ENCODE measurements around the gene PDE1A. TPM values are rescaled to one million over a fixed set of nuclear protein-coding genes. Genes with fewer than 3 reads are reported as not detected.

Gene PDE1A
- total RNA-seq, 4 donors from 2014 or later: 13.1 to 83.1 (median 27.3) TPM

DNA sequence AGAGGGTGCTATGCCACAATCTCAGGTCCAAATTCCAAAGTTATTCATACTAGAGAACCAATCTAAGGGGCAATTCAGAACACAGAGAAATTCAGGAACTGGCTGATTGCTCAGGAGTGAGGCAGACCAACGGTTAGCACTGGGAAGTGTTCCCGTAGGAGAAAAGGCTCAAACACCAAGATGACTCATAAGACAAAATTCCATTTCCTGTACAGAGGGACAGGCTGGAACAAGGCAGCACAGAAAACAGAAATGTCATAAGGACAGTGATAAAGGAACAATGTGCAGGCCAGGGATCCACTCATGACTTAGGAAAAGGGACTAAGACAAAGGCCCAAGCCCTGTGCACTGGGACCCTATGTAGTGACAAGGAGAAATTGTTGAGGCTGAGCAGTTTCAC is 54.2 kb downstream of the PDE1A start:
- no peaks in the 10 kb centered on the region for H3K36me3 ChIP-seq
- H3K4me3 ChIP-seq: no peak overlapping the region
- H3K27ac ChIP-seq: peak overlapping the region; percentile 58 to 68
- H3K9me3 ChIP-seq: peaks cover 0 to 3% of the 10 kb centered on the region in 2 donors
- no peaks in the 10 kb centered on the region for H3K27me3 ChIP-seq
- peak; percentile 29 to 41 for DNase-seq
- no peaks in the 10 kb centered on the region for H3K4me1 ChIP-seq
- intact Hi-C loops (cut with DNase I; ENCODE audit: low total_unique reads): no loop called here
- no peak for TF ChIP-seq CTCF (IDR thresholded peaks at IDR 0.05)
- no peak for TF ChIP-seq POLR2A (IDR thresholded peaks at IDR 0.05)

- Histone ChIP-seq H3K36me3 (no peaks in the 10 kb centered on the region), H3K27ac (peak overlapping the region; percentile 61 to 67), H3K4me3 (no peak overlapping the region), H3K9me3 (no peaks in the 10 kb centered on the region), H3K27me3 (no peaks in the 10 kb centered on the region), H3K4me1 (no peaks in the 10 kb centered on the region)
- DNase-seq: no peak
- intact Hi-C loops (cut with DNase I; ENCODE audit: low total_unique reads): no loop called here
- no peak for TF ChIP-seq POLR2A (IDR thresholded peaks at IDR 0.05)
- TF ChIP-seq CTCF (IDR thresholded peaks at IDR 0.05): no peak
Observed at GRCh38 chr2:182368996-182369395, 57.8 kb downstream of the PDE1A start.

DNA sequence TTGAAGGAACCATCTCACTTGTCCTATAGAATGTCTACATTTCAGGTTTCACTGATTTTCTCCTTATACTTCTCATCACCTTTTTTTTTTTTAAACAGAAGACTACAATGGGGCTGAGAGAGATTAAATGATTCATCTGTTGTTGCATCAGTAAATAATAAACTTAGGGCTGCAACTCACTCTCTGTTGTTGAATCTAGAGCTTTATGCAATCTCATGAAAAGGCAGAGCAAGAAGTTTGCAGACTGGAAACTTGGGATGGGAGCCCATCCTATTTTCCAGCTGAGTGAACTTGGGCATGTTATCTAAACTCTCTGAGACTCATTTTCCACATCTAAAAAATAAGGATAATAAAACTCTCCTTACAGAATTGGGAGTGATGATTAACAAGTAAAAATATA is 58.4 kb downstream of the PDE1A start:
- H3K9me3 ChIP-seq: no peaks in the 10 kb centered on the region
- peak; percentile 48 to 59 for DNase-seq
- H3K4me3 ChIP-seq: no peak overlapping the region
- no peaks in the 10 kb centered on the region for H3K4me1 ChIP-seq
- H3K36me3 ChIP-seq: no peaks in the 10 kb centered on the region
- TF ChIP-seq CTCF (IDR thresholded peaks at IDR 0.05): no peak
- TF ChIP-seq POLR2A (IDR thresholded peaks at IDR 0.05): no peak
- no peaks in the 10 kb centered on the region for H3K27me3 ChIP-seq
- H3K27ac ChIP-seq: peak overlapping the region; percentile 61 to 67
- intact Hi-C loops (cut with DNase I; ENCODE audit: low total_unique reads): no loop called here

- H3K4me1 ChIP-seq: no peaks in the 10 kb centered on the region
- peak overlapping the region; percentile 50 to 67 for H3K27ac ChIP-seq
- intact Hi-C loops (cut with DNase I; ENCODE audit: low total_unique reads): no loop called here
- H3K4me3 ChIP-seq: no peak overlapping the region
- H3K27me3 ChIP-seq: no peaks in the 10 kb centered on the region
- H3K36me3 ChIP-seq: no peaks in the 10 kb centered on the region
- TF ChIP-seq POLR2A (IDR thresholded peaks at IDR 0.05): no peak
- TF ChIP-seq CTCF (IDR thresholded peaks at IDR 0.05): no peak
- no peak for DNase-seq
- H3K9me3 ChIP-seq: no peaks in the 10 kb centered on the region
Observed at GRCh38 chr2:182367401-182367800, 59.4 kb downstream of the PDE1A start.

DNA sequence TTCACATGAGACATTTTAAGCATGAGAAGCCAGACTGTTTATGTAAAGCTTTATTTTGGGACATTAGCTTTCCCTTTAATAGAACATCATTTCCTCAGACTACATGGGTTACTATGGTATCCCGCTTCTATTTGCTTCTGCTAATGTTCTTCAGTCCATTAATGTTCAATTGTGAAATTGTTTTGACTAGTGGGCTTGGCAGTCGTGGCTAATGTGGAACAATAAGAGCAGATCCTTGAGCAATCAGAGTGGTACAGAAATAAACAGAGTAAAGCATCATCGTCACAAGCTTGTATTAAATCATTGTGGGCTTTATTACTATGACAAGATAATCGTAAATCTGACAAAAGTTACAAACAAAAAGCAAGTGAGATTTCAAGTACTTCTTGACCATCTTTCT is 60.2 kb downstream of the PDE1A start:
- no peak for TF ChIP-seq POLR2A (IDR thresholded peaks at IDR 0.05)
- no peak for TF ChIP-seq CTCF (IDR thresholded peaks at IDR 0.05)
- no peaks in the 10 kb centered on the region for H3K4me1 ChIP-seq
- H3K36me3 ChIP-seq: no peaks in the 10 kb centered on the region
- no peak overlapping the region for H3K4me3 ChIP-seq
- intact Hi-C loops (cut with DNase I; ENCODE audit: low total_unique reads): no loop called here
- no peaks in the 10 kb centered on the region for H3K9me3 ChIP-seq
- peak overlapping the region; percentile 52 to 67 for H3K27ac ChIP-seq
- peak; percentile 41 to 80 for DNase-seq
- no peaks in the 10 kb centered on the region for H3K27me3 ChIP-seq

Data from uterus (tissue), 4 donors.